Measurements from ENCODE around the gene TICAM2.

TICAM2 gene

DNA sequence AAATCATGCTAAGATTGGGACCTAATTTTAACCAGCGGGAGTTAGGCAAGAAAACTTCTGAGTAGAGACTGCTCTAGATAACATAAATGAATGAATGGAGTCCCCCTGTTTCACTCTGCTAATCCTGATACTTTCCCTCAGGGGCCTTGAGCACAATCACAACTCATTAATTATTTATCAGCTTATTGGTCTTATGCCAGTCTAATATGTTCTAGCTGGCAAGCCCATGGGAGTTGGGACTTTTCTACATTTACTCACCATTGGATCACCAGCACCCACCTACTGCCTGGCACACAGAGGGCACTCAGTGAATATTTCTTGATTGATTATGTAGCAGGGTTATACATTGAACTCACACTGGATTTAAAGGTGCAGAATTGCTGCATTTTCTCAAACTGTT, 37.1 kb upstream of the TICAM2 start:
- ATAC-seq, result no peak
- no peak for TF ChIP-seq ZC3H10 (CRISPR knock-in tag; IDR thresholded peaks at IDR 0.05)
- TF ChIP-seq ESRRG (CRISPR knock-in tag; IDR thresholded peaks at IDR 0.05), result no peak
- TF ChIP-seq, protein P1, sequence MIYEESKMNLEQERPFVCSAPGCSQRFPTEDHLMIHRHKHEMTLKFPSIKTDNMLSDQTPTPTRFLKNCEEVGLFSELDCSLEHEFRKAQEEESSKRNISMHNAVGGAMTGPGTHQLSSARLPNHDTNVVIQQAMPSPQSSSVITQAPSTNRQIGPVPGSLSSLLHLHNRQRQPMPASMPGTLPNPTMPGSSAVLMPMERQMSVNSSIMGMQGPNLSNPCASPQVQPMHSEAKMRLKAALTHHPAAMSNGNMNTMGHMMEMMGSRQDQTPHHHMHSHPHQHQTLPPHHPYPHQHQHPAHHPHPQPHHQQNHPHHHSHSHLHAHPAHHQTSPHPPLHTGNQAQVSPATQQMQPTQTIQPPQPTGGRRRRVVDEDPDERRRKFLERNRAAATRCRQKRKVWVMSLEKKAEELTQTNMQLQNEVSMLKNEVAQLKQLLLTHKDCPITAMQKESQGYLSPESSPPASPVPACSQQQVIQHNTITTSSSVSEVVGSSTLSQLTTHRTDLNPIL (CRISPR knock-in tag; IDR thresholded peaks at IDR 0.05; ENCODE audit: low read depth), result no peak
- no peak for TF ChIP-seq BACH2 (CRISPR knock-in tag; IDR thresholded peaks at IDR 0.05; ENCODE audit: borderline replicate concordance)
- no peak for TF ChIP-seq TCF4 (CRISPR knock-in tag; IDR thresholded peaks at IDR 0.05; ENCODE audit: borderline replicate concordance)
- TF ChIP-seq, protein P2, sequence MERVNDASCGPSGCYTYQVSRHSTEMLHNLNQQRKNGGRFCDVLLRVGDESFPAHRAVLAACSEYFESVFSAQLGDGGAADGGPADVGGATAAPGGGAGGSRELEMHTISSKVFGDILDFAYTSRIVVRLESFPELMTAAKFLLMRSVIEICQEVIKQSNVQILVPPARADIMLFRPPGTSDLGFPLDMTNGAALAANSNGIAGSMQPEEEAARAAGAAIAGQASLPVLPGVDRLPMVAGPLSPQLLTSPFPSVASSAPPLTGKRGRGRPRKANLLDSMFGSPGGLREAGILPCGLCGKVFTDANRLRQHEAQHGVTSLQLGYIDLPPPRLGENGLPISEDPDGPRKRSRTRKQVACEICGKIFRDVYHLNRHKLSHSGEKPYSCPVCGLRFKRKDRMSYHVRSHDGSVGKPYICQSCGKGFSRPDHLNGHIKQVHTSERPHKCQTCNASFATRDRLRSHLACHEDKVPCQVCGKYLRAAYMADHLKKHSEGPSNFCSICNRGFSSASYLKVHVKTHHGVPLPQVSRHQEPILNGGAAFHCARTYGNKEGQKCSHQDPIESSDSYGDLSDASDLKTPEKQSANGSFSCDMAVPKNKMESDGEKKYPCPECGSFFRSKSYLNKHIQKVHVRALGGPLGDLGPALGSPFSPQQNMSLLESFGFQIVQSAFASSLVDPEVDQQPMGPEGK (CRISPR knock-in tag; IDR thresholded peaks at IDR 0.05; ENCODE audit: borderline replicate concordance), result no peak
- TF ChIP-seq ZNF565 (CRISPR knock-in tag; conservative IDR thresholded peaks at IDR 0.05; ENCODE audit: low read depth), result no peak
- TF ChIP-seq ZNF70 (CRISPR knock-in tag; IDR thresholded peaks at IDR 0.05), result no peak
- TF ChIP-seq PPARA (CRISPR knock-in tag; IDR thresholded peaks at IDR 0.05; ENCODE audit: borderline replicate concordance), result no peak

DNA sequence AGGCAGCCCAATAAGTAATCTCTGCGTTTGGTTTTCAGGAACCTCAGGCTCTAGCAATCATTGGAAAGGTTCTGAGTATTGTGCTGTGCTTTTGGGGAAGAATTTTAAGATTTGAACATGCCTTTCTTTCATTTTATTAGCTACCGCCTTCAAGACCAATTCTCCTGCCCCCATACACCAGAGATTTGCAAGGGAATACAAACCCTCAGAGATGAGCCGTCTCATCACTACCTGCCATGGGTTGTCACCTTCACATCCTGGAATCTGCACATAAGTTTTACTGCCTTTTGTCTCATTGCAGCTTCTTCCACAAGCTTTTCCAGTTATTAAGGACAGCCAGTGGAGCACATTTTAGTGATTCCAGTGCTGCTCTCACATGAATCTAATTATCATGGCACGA, 35.2 kb upstream of the TICAM2 start:
- no peak for TF ChIP-seq TOX (CRISPR knock-in tag; IDR thresholded peaks at IDR 0.05; ENCODE audit: borderline replicate concordance)
- TF ChIP-seq, protein P3, sequence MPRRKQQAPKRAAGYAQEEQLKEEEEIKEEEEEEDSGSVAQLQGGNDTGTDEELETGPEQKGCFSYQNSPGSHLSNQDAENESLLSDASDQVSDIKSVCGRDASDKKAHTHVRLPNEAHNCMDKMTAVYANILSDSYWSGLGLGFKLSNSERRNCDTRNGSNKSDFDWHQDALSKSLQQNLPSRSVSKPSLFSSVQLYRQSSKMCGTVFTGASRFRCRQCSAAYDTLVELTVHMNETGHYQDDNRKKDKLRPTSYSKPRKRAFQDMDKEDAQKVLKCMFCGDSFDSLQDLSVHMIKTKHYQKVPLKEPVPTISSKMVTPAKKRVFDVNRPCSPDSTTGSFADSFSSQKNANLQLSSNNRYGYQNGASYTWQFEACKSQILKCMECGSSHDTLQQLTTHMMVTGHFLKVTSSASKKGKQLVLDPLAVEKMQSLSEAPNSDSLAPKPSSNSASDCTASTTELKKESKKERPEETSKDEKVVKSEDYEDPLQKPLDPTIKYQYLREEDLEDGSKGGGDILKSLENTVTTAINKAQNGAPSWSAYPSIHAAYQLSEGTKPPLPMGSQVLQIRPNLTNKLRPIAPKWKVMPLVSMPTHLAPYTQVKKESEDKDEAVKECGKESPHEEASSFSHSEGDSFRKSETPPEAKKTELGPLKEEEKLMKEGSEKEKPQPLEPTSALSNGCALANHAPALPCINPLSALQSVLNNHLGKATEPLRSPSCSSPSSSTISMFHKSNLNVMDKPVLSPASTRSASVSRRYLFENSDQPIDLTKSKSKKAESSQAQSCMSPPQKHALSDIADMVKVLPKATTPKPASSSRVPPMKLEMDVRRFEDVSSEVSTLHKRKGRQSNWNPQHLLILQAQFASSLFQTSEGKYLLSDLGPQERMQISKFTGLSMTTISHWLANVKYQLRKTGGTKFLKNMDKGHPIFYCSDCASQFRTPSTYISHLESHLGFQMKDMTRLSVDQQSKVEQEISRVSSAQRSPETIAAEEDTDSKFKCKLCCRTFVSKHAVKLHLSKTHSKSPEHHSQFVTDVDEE (CRISPR knock-in tag; IDR thresholded peaks at IDR 0.05), result no peak
- no peak for TF ChIP-seq ZFP30 (CRISPR knock-in tag; IDR thresholded peaks at IDR 0.05)
- TF ChIP-seq ZFP3 (CRISPR knock-in tag; IDR thresholded peaks at IDR 0.05), result no peak
- TF ChIP-seq, protein P2 (CRISPR knock-in tag; IDR thresholded peaks at IDR 0.05; ENCODE audit: borderline replicate concordance), result no peak
- TF ChIP-seq ZNF8 (CRISPR knock-in tag; IDR thresholded peaks at IDR 0.05), result no peak
- no peak for TF ChIP-seq ZNF70 (CRISPR knock-in tag; IDR thresholded peaks at IDR 0.05)
- TF ChIP-seq, protein P1 (CRISPR knock-in tag; IDR thresholded peaks at IDR 0.05; ENCODE audit: low read depth), result no peak
- TF ChIP-seq ARNTL (CRISPR knock-in tag; IDR thresholded peaks at IDR 0.05; ENCODE audit: borderline replicate concordance, low read depth), result no peak
- no peak for TF ChIP-seq SNAI2 (CRISPR knock-in tag; IDR thresholded peaks at IDR 0.05)
- no peak for TF ChIP-seq PPARA (CRISPR knock-in tag; IDR thresholded peaks at IDR 0.05; ENCODE audit: borderline replicate concordance)
- no peak for TF ChIP-seq GLIS3 (CRISPR knock-in tag; IDR thresholded peaks at IDR 0.05)
- no peak for ATAC-seq

DNA sequence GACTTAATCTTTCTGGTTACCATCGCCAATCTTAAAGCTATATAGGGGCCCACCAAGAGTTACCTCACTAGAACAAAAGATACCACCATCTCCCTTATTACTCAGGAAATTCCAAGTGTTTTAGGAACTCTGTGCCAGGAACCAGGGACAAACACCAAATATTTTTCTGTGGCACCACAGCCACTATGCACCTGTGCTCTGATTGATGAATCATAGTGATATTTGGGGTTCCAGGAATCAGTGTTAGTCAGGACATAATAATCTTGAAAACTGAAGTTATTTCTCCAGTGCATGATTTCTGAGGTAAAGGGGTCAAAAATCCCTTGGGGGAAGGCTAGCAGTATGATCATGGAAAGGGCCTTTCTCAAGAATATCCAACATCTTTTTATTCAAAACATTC, 33.7 kb upstream of the TICAM2 start:
- ATAC-seq, result no peak
- TF ChIP-seq OSR1 (CRISPR knock-in tag; IDR thresholded peaks at IDR 0.05), result no peak
- TF ChIP-seq ARNTL (CRISPR knock-in tag; IDR thresholded peaks at IDR 0.05; ENCODE audit: borderline replicate concordance, low read depth), result no peak

DNA sequence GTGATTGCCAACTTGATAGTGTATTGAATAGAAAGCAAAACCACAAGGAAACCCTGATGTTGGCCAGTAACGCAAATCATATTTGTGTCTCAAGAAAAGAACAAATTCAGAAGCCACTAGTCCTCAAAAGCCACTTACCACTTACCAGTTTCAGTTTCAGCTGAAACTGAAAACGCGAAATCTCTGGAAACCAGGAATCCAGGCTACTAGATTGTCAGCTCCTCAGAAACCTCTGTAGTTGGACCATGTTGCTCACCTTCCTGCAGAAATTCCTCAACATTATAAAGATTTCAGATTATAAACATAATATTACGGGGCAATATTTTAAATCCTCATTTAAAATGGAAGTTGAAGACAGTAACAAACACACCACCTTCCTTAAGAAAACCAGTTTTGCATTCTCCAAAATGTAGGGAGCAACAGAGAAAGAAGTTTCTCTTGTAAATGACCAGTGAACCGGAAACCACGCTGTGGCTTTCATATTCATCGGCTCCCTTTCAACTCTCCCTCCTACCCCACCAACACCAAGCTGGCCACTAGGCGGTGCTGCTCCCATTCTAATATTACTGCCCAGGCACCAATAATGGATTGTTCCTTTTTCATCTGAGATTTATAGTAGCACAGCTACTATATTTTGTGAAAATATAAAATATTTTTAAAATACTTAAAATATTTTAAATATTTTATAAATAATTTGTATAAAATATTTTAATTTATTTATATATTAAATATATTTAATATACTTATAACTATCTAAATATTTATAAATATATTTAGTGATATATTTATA, 32.3 kb upstream of the TICAM2 start:
- ATAC-seq, result peak; percentile 100
- TF ChIP-seq ESRRG (CRISPR knock-in tag; IDR thresholded peaks at IDR 0.05) (no peak), ARNTL (CRISPR knock-in tag; IDR thresholded peaks at IDR 0.05; ENCODE audit: borderline replicate concordance, low read depth) (no peak)

All from SK-N-SH treated with all-trans-retinoic acid at 6 μM for 48 hours (cell line).